ENCODE data around the gene ABCC10.

Gene ABCC10

GRCh38 chr6:43451939-43452338, 24.6 kb downstream of the ABCC10 start:
- Histone ChIP-seq H3K4me3 (replicated peaks; ENCODE audit: insufficient read depth, low read length) (no peak overlapping the region), H3K27me3 (ENCODE audit: insufficient read depth, poor library complexity, severe bottlenecking) (peaks cover 12% of the 10 kb centered on the region), H3K27ac (replicated peaks) (no peak overlapping the region)
- TF ChIP-seq REST (IDR thresholded peaks at IDR 0.05; ENCODE audit: insufficient replicate concordance, low read depth) (no peak), POLR2AphosphoS5 (IDR thresholded peaks at IDR 0.05; ENCODE audit: low read depth) (no peak), SPI1 (IDR thresholded peaks at IDR 0.05; ENCODE audit: borderline replicate concordance, low read depth) (no peak), GABPA (IDR thresholded peaks at IDR 0.05; ENCODE audit: low read depth) (no peak)
- TF ChIP-seq, protein P1, sequence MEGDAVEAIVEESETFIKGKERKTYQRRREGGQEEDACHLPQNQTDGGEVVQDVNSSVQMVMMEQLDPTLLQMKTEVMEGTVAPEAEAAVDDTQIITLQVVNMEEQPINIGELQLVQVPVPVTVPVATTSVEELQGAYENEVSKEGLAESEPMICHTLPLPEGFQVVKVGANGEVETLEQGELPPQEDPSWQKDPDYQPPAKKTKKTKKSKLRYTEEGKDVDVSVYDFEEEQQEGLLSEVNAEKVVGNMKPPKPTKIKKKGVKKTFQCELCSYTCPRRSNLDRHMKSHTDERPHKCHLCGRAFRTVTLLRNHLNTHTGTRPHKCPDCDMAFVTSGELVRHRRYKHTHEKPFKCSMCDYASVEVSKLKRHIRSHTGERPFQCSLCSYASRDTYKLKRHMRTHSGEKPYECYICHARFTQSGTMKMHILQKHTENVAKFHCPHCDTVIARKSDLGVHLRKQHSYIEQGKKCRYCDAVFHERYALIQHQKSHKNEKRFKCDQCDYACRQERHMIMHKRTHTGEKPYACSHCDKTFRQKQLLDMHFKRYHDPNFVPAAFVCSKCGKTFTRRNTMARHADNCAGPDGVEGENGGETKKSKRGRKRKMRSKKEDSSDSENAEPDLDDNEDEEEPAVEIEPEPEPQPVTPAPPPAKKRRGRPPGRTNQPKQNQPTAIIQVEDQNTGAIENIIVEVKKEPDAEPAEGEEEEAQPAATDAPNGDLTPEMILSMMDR (IDR thresholded peaks at IDR 0.05; ENCODE audit: insufficient read depth, low read length) = no peak
- DNase-seq (ENCODE audit: low read depth in 1 of 2, low spot score in 1 of 2) = no peak

GRCh38 chr6:43452896-43453295, 25.6 kb downstream of the ABCC10 start:
- Histone ChIP-seq H3K4me3 (replicated peaks; ENCODE audit: insufficient read depth, low read length) (no peak overlapping the region), H3K27me3 (ENCODE audit: insufficient read depth, poor library complexity, severe bottlenecking) (peaks cover 13% of the 10 kb centered on the region), H3K27ac (replicated peaks) (no peak overlapping the region)
- TF ChIP-seq POLR2AphosphoS5 (IDR thresholded peaks at IDR 0.05; ENCODE audit: low read depth) = no peak
- no peak for TF ChIP-seq REST (IDR thresholded peaks at IDR 0.05; ENCODE audit: insufficient replicate concordance, low read depth)
- TF ChIP-seq, protein P1 (IDR thresholded peaks at IDR 0.05; ENCODE audit: insufficient read depth, low read length) = no peak
- TF ChIP-seq GABPA (IDR thresholded peaks at IDR 0.05; ENCODE audit: low read depth) = no peak
- no peak for TF ChIP-seq SPI1 (IDR thresholded peaks at IDR 0.05; ENCODE audit: borderline replicate concordance, low read depth)
- no peak for DNase-seq (ENCODE audit: low read depth in 1 of 2, low spot score in 1 of 2)

- DNase-seq (ENCODE audit: low read depth in 1 of 2, low spot score in 1 of 2) = no peak
- Histone ChIP-seq H3K4me3 (replicated peaks; ENCODE audit: insufficient read depth, low read length) (no peak overlapping the region), H3K27ac (replicated peaks) (no peak overlapping the region), H3K27me3 (ENCODE audit: insufficient read depth, poor library complexity, severe bottlenecking) (peaks cover 13% of the 10 kb centered on the region)
- TF ChIP-seq SPI1 (IDR thresholded peaks at IDR 0.05; ENCODE audit: borderline replicate concordance, low read depth) (no peak), REST (IDR thresholded peaks at IDR 0.05; ENCODE audit: insufficient replicate concordance, low read depth) (no peak), POLR2AphosphoS5 (IDR thresholded peaks at IDR 0.05; ENCODE audit: low read depth) (no peak), GABPA (IDR thresholded peaks at IDR 0.05; ENCODE audit: low read depth) (no peak)
- TF ChIP-seq, protein P1 (IDR thresholded peaks at IDR 0.05; ENCODE audit: insufficient read depth, low read length) = no peak
Measured at GRCh38 chr6:43453831-43454230, 26.5 kb downstream of the ABCC10 start.
